Breast epithelium (tissue), 4 donors: Measurements from ENCODE around the gene CEP68. TPM values are rescaled to one million over a fixed set of nuclear protein-coding genes. Genes with fewer than 3 reads are reported as not detected.

Experiments used
- DNase-seq, 2 donors: peaks; one replicate each; pipeline ENCODE4 v3.0.0-alpha.2; 2019; ENCODE audit warnings: low spot score in 2 of 2
- H3K27ac ChIP-seq, 2 donors: fragments of 200-600 bp; sonication (generic) in 1 of 2; one replicate each; pipeline ENCODE4 v1.5.1; 2016 to 2019; ENCODE audit warnings: mild to moderate bottlenecking in 1 of 2
- H3K27me3 ChIP-seq, 2 donors: fragments of 200-600 bp; sonication (generic) in 1 of 2; one replicate each; pipeline versions ENCODE4 v1.5.1 to v1.6.0; 2017 to 2019; ENCODE audit warnings: control low read depth in 1 of 2, mild to moderate bottlenecking in 1 of 2
- H3K36me3 ChIP-seq: fragments of 200-600 bp; one replicate; pipeline ENCODE4 v1.5.1; 2019
- H3K4me1 ChIP-seq, 2 donors: fragments of 200-600 bp; sonication (generic); one replicate each; pipeline ENCODE4 v1.5.1; 2016 to 2019; ENCODE audit warnings: control low read depth in 1 of 2
- H3K4me3 ChIP-seq, 3 donors: fragments of 200-600 bp; sonication (generic); 1 replicate in 2 of 3; 2 replicates in 1 of 3; pipeline ENCODE4 v1.5.1; 2016 to 2019; ENCODE audit warnings: mild to moderate bottlenecking in 3 of 3, moderate library complexity in 2 of 3
- H3K9me3 ChIP-seq, 2 donors: fragments of 200-600 bp; sonication (generic) in 1 of 2; one replicate each; pipeline ENCODE4 v1.5.1; 2016 to 2019; ENCODE audit warnings: control low read depth in 1 of 2
- POLR2A ChIP-seq: fragments of 450-650 bp; IDR thresholded peaks from one replicate; pipeline ENCODE4 v1.6.1; 2016; ENCODE audit warnings: antibody characterized with exemption, mild to moderate bottlenecking, moderate library complexity
- POLR2AphosphoS5 ChIP-seq, 3 donors: sonication (generic); formaldehyde crosslinking; IDR thresholded peaks; one replicate each; pipeline ENCODE4 v1.6.1; 2017; ENCODE audit warnings: antibody characterized with exemption in 3 of 3
- intact Hi-C: fragments of 100-400 bp; cut with DNase I; formaldehyde crosslinking; loops from one replicate; pipeline ENCODE4 v1.15.1; 2023; ENCODE audit warnings: low total_unique reads
- total RNA-seq, 3 donors: library from RNA; depleted of rRNA; stranded (reverse); fragments of >200 nt; gene quantifications; one replicate each; pipeline ENCODE4 v1.1.0, GENCODE V29; 2016
- TF ChIP-seq, protein P1 (sequence below), 3 donors: fragments of 450-650 bp; IDR thresholded peaks; one replicate each; pipeline ENCODE4 v1.5.1; 2016 to 2017; ENCODE audit warnings: antibody characterized with exemption in 3 of 3, mild to moderate bottlenecking in 3 of 3, moderate library complexity in 3 of 3

CEP68 gene
- total RNA-seq, 3 donors from 2014 or later: 23.3 to 32.2 (median 25.0) TPM

DNA sequence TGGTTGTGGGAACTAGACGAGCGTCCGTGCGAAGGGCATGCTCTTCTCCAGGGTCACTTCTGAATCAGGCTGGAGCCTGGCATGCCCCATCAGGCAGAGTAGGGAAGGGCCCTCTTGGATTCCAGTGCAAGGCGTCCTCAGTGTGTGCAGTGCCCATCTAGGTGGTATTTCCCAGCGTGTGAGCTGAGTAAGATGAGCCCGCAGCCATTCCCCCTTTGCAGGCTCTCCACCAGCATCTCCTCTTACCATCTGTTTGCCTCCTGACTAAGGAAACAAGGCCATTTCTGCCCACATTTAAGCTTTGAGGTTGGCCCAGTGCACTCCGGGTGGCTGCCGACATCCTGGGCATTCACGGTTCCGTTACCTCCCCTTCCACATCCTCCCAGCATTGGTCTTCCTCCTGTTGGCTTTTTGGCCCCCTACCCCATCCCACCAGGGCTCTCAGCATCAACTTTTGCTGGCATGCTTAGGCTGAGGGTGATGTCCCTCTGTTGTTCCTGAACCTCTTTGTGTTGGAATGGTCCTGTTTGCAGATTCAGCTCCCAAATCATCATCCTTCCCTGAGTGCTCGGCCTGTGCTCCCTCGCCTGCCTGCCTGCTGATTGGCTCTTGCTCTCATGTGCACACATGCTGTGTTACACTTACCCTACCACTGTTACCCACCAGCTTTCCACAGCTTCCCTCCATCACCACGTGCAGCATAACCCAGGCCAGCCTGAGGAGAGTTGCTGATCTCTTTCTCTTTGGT lies 11.8 kb downstream of the CEP68 start:
- Histone ChIP-seq H3K27ac (peak overlapping the region; percentile 25 to 50), H3K4me3 (no peak overlapping the region), H3K9me3 (no peaks in the 10 kb centered on the region), H3K4me1 (peaks cover 8 to 27% of the 10 kb centered on the region in 2 donors), H3K36me3 (no peaks in the 10 kb centered on the region), H3K27me3 (no peaks in the 10 kb centered on the region)
- DNase-seq: no peak
- no peak for TF ChIP-seq POLR2AphosphoS5 (IDR thresholded peaks at IDR 0.05)
- TF ChIP-seq POLR2A: no peak
- TF ChIP-seq, protein P1, sequence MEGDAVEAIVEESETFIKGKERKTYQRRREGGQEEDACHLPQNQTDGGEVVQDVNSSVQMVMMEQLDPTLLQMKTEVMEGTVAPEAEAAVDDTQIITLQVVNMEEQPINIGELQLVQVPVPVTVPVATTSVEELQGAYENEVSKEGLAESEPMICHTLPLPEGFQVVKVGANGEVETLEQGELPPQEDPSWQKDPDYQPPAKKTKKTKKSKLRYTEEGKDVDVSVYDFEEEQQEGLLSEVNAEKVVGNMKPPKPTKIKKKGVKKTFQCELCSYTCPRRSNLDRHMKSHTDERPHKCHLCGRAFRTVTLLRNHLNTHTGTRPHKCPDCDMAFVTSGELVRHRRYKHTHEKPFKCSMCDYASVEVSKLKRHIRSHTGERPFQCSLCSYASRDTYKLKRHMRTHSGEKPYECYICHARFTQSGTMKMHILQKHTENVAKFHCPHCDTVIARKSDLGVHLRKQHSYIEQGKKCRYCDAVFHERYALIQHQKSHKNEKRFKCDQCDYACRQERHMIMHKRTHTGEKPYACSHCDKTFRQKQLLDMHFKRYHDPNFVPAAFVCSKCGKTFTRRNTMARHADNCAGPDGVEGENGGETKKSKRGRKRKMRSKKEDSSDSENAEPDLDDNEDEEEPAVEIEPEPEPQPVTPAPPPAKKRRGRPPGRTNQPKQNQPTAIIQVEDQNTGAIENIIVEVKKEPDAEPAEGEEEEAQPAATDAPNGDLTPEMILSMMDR (IDR thresholded peaks at IDR 0.05): no peak
- intact Hi-C loops: no loop called here

DNA sequence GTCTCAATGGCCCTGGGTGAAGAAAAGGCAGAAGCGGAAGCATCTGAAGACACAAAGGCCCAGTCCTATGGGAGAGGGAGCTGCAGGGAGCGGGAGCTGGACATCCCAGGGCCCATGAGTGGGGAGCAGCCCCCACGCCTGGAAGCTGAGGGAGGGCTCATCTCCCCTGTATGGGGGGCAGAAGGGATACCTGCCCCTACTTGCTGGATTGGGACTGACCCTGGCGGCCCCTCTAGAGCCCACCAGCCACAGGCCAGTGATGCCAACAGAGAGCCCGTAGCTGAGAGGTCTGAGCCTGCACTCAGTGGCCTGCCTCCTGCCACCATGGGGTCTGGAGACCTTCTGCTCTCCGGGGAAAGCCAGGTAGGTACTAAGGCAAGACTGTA lies 13.2 kb downstream of the CEP68 start:
- Histone ChIP-seq H3K27ac (peak overlapping the region; percentile 77 to 82), H3K4me1 (peaks cover 8 to 27% of the 10 kb centered on the region in 2 donors), H3K36me3 (no peaks in the 10 kb centered on the region), H3K27me3 (no peaks in the 10 kb centered on the region), H3K4me3 (no peak overlapping the region), H3K9me3 (no peaks in the 10 kb centered on the region)
- TF ChIP-seq POLR2A (no peak), POLR2AphosphoS5 (IDR thresholded peaks at IDR 0.05) (no peak)
- TF ChIP-seq, protein P1 (IDR thresholded peaks at IDR 0.05): no peak
- intact Hi-C loops: no loop called here
- DNase-seq: no peak

DNA sequence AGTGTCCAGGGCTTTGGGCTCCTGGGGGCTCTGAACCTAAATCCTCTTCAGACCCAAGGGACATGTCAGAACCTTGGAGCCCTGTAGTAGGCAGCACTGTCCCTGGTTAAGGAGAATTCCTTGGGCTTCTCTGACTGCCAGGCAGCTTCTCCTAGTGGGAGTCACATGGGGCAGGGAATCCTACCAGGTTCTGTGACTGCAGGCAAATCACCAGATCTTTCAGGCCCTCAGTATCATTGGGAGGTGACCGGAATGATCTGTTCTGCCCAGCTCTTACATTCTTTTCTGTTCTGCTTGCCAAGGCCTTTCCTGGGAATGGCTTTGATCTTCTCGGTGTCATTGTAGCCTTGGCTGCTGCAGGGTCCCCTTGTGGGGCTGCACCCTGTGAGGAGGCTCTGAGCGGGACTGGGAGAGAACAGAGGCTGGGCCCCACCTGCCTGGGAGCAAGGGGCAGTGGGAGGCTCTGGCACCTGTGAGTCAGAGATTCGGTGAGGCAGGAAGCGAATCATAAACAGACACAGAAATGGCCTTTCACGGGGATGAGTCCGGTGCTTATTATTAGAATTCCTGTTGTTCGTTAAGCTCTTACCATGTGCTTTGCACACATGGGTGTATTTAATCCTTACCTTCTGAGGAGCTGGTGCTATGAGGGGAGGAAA lies 14.1 kb downstream of the CEP68 start:
- intact Hi-C loops: no loop called here

DNA sequence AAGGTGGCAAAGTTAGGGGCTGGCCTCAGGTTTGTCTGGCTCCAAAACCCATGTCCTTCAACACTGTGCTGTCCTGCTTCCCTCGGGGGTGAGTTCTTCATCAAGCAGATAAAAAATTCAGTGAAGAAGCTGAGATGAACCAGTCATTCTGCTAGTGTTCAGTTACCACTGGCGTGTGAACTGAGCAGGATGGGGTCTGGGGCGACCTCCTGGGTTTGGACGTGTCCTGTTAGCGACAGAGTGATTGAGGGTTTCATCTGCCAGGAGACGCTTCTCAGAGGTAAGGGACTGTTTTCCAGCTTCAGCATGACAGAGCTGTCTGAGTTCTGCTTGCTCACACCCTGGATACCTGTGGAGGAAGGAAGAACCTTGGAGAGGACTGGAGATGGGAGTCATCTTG lies 14.6 kb downstream of the CEP68 start:
- TF ChIP-seq POLR2A (no peak), POLR2AphosphoS5 (IDR thresholded peaks at IDR 0.05) (no peak)
- TF ChIP-seq, protein P1 (IDR thresholded peaks at IDR 0.05): no peak
- H3K36me3 ChIP-seq: no peaks in the 10 kb centered on the region
- peaks cover 8 to 29% of the 10 kb centered on the region in 2 donors for H3K4me1 ChIP-seq

More for the DNA sequence above, 14.1 kb downstream of the CEP68 start:
- TF ChIP-seq POLR2AphosphoS5 (IDR thresholded peaks at IDR 0.05) (no peak), POLR2A (no peak)
- TF ChIP-seq, protein P1 (IDR thresholded peaks at IDR 0.05): peak in 1 of 3 donors; percentile 27
- Histone ChIP-seq H3K27ac (peak overlapping the region; percentile 77 to 82), H3K4me3 (no peak overlapping the region), H3K27me3 (no peaks in the 10 kb centered on the region), H3K4me1 (peaks cover 8 to 27% of the 10 kb centered on the region in 2 donors), H3K9me3 (no peaks in the 10 kb centered on the region), H3K36me3 (no peaks in the 10 kb centered on the region)
- DNase-seq: peak in 1 of 2 donors; percentile 53

More for the DNA sequence above, 14.6 kb downstream of the CEP68 start:
- Histone ChIP-seq H3K27me3 (no peaks in the 10 kb centered on the region), H3K4me3 (no peak overlapping the region), H3K9me3 (no peaks in the 10 kb centered on the region), H3K27ac (peak overlapping the region; percentile 77 to 82)
- intact Hi-C loops: no loop called here
- DNase-seq: no peak
